Astrocyte (in vitro differentiated cells and primary cell): ENCODE data around the gene ZNF653. TPM values are rescaled to one million over a fixed set of nuclear protein-coding genes. Genes with fewer than 3 reads are reported as not detected.
A peak's percentile ranks its signal among the peaks of the same experiment; 100 is the strongest.
"Not testable (repeated sequence)": the region's sequence is repeated elsewhere in the genome, so short reads cannot be mapped to it uniquely, and the experiment has no call there.

Experiments
- DNase-seq: peaks from one replicate; pipeline ENCODE4 v3.0.0-alpha.2; 2010; ENCODE audit warnings: low read depth
- FAIRE-seq: peaks from 2 replicates; lab custom pipeline; 2011; peaks lifted over from hg19 to GRCh38; lab: Jason Lieb, UNC
- H2AFZ ChIP-seq: 2 replicates; pipeline ENCODE4 v1.6.0; 2012; ENCODE audit warnings: low read depth, low read length, inconsistent platforms
- H3K27ac ChIP-seq: 2 replicates; pipeline ENCODE4 v1.5.1; 2011; ENCODE audit warnings: low read depth, low read length, inconsistent platforms
- H3K27me3 ChIP-seq: 2 replicates; pipeline ENCODE4 v1.6.0; 2011; ENCODE audit warnings: low read length, inconsistent platforms; ENCODE audit not compliant: insufficient read depth
- H3K36me3 ChIP-seq: 2 replicates; pipeline ENCODE4 v1.5.1; 2011; ENCODE audit warnings: low read length, inconsistent platforms; ENCODE audit not compliant: insufficient read depth
- H3K4me1 ChIP-seq: 2 replicates; pipeline ENCODE4 v1.5.1; 2011; ENCODE audit warnings: low read length, inconsistent platforms; ENCODE audit not compliant: insufficient read depth
- H3K4me2 ChIP-seq: 2 replicates; pipeline ENCODE4 v1.6.0; 2012; ENCODE audit warnings: low read length, inconsistent platforms
- H3K4me3 ChIP-seq: 2 replicates; pipeline ENCODE4 v1.5.1; 2011; ENCODE audit warnings: low read depth, mild to moderate bottlenecking, low read length, inconsistent platforms; ENCODE audit not compliant: insufficient read depth
- H3K79me2 ChIP-seq: 2 replicates; pipeline ENCODE4 v1.6.0; 2012; ENCODE audit warnings: mild to moderate bottlenecking, low read length, inconsistent platforms; ENCODE audit not compliant: insufficient read depth
- H3K9ac ChIP-seq: 2 replicates; pipeline ENCODE4 v1.6.0; 2012; ENCODE audit warnings: mild to moderate bottlenecking, low read length, inconsistent platforms
- H3K9me3 ChIP-seq: 2 replicates; pipeline ENCODE4 v1.5.1; 2012; ENCODE audit warnings: low read depth, mild to moderate bottlenecking, low read length, inconsistent platforms; ENCODE audit not compliant: insufficient read depth
- H4K20me1 ChIP-seq: 2 replicates; pipeline ENCODE4 v1.6.0; 2012; ENCODE audit warnings: low read length, inconsistent platforms; ENCODE audit not compliant: insufficient read depth
- H3K27ac Mint-ChIP-seq: one replicate; pipeline ENCODE4 v1.8.0; 2021; ENCODE audit warnings: mild to moderate bottlenecking, mixed read lengths; ENCODE audit not compliant: unreplicated experiment
- H3K27me3 Mint-ChIP-seq: one replicate; pipeline ENCODE4 v1.8.0; 2021; ENCODE audit warnings: low read depth, mixed read lengths; ENCODE audit not compliant: unreplicated experiment
- H3K36me3 Mint-ChIP-seq: one replicate; pipeline ENCODE4 v1.8.0; 2021; ENCODE audit warnings: low read depth, mixed read lengths; ENCODE audit not compliant: unreplicated experiment
- H3K4me1 Mint-ChIP-seq: one replicate; pipeline ENCODE4 v1.8.0; 2021; ENCODE audit warnings: low read depth, mixed read lengths; ENCODE audit not compliant: unreplicated experiment
- H3K4me3 Mint-ChIP-seq: one replicate; pipeline ENCODE4 v1.8.0; 2021; ENCODE audit warnings: mild to moderate bottlenecking, moderate library complexity, mixed read lengths; ENCODE audit not compliant: unreplicated experiment
- H3K9me3 Mint-ChIP-seq: one replicate; pipeline ENCODE4 v1.8.0; 2021; ENCODE audit warnings: mild to moderate bottlenecking, mixed read lengths; ENCODE audit not compliant: unreplicated experiment
- EZH2 ChIP-seq: IDR thresholded peaks from 2 replicates; pipeline ENCODE4 v1.6.1; 2012; ENCODE audit warnings: mild to moderate bottlenecking, low read length, inconsistent platforms; ENCODE audit not compliant: insufficient read depth
- microRNA-seq: library from miRNA; unstranded; fragments of <30 nt; microRNA quantifications from one replicate; pipeline ENCODE4 v1.2.0, GENCODE V29; 2020
- total RNA-seq: library from RNA; stranded (reverse); gene quantifications from 2 replicates; pipeline ENCODE4 v1.2.1, GENCODE V29; 2021
- TF ChIP-seq, protein P1 (sequence below): IDR thresholded peaks from 2 replicates; pipeline ENCODE4 v1.5.1; 2011; ENCODE audit warnings: low read depth, mild to moderate bottlenecking, inconsistent platforms, low read length, moderate library complexity; ENCODE audit not compliant: insufficient read depth

Gene ZNF653
- total RNA-seq, 1 donor from 2014 or later: 7.6 TPM

DNA sequence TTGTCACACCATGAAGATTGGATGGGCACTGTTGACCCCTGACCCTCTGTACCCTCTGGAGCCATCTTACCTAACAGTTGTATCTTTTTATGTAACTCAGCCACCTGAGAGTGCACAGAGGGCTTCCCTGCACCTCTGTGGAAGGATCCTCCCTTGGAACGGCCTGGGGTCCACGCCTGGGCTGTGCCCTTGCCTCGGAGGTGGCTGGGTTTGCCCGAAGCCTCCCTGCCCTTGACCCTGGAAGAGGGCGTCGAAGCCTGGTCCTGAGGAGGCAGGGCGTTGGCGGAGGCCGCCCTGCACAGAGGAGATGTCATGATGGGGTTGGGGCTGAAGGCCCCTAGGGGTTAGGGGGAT, 71.0 kb downstream of the ZNF653 start:
- TF ChIP-seq, protein P1, sequence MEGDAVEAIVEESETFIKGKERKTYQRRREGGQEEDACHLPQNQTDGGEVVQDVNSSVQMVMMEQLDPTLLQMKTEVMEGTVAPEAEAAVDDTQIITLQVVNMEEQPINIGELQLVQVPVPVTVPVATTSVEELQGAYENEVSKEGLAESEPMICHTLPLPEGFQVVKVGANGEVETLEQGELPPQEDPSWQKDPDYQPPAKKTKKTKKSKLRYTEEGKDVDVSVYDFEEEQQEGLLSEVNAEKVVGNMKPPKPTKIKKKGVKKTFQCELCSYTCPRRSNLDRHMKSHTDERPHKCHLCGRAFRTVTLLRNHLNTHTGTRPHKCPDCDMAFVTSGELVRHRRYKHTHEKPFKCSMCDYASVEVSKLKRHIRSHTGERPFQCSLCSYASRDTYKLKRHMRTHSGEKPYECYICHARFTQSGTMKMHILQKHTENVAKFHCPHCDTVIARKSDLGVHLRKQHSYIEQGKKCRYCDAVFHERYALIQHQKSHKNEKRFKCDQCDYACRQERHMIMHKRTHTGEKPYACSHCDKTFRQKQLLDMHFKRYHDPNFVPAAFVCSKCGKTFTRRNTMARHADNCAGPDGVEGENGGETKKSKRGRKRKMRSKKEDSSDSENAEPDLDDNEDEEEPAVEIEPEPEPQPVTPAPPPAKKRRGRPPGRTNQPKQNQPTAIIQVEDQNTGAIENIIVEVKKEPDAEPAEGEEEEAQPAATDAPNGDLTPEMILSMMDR: no peak
- no peak for TF ChIP-seq EZH2
- H3K4me1 ChIP-seq: peaks cover 14% of the 10 kb centered on the region
- H3K9me3 ChIP-seq: no peaks in the 10 kb centered on the region
- H3K9ac ChIP-seq: peak overlapping the region; percentile 71
- H3K36me3 ChIP-seq: peaks cover 9% of the 10 kb centered on the region
- peaks cover 20% of the 10 kb centered on the region for H3K79me2 ChIP-seq
- Mint-ChIP-seq H3K9me3 (no peaks in the 10 kb centered on the region), H3K4me3 (peak overlapping the region; percentile 100), H3K27me3 (peaks cover 2% of the 10 kb centered on the region), H3K27ac (peak overlapping the region; percentile 99), H3K36me3 (peaks cover 4% of the 10 kb centered on the region), H3K4me1 (peaks cover 3% of the 10 kb centered on the region)
- peak overlapping the region; percentile 26 for H3K27ac ChIP-seq
- H3K27me3 ChIP-seq: no peaks in the 10 kb centered on the region
- H2AFZ ChIP-seq: peak overlapping the region; percentile 99
- H3K4me3 ChIP-seq: peak overlapping the region; percentile 59
- H3K4me2 ChIP-seq: peak overlapping the region; percentile 94
- H4K20me1 ChIP-seq: peaks cover 13% of the 10 kb centered on the region
- FAIRE-seq: no peak
- DNase-seq: no peak

DNA sequence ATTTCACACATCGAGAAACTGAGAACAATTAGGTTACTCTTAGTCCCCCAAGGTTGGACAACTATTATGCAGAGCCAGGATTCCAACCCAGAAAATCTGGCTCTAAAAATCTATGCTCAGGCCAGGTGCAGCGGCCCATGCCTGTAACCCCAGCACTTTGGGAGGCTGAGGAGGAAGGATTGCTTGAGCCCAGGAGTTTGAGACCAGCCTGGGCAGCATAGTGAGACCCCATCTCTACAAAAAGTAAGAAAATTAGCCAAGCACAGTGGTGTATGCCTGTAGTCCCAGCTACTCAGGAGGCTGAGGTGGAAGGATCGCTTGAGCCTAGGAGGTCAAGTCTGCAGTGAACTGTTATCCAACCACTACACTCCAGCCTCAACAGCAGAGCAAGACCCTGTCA, 72.1 kb downstream of the ZNF653 start:
- H3K79me2 ChIP-seq: peaks cover 20% of the 10 kb centered on the region
- peaks cover 14% of the 10 kb centered on the region for H3K4me1 ChIP-seq
- H3K27ac ChIP-seq, H2AFZ ChIP-seq, H3K4me3 ChIP-seq, DNase-seq, FAIRE-seq, H3K4me2 ChIP-seq, H3K9ac ChIP-seq, H3K4me3 Mint-ChIP-seq, H3K9me3 ChIP-seq, H3K36me3 Mint-ChIP-seq, H3K36me3 ChIP-seq, H3K27ac Mint-ChIP-seq, H3K27me3 Mint-ChIP-seq, H3K27me3 ChIP-seq, H3K9me3 Mint-ChIP-seq, H3K4me1 Mint-ChIP-seq: not testable (repeated sequence)
- H4K20me1 ChIP-seq: peaks cover 13% of the 10 kb centered on the region

Small RNA genes lying within 50 kb of the gene (microRNA-seq; reads per million reads assigned to microRNA genes)
- gene MIR7974: not detected

Other genes starting within 250 kb of the ZNF653 start
- gene DOCK6, start 243.3 kb downstream of the ZNF653 start, total RNA-seq: 38.3 and 48.2 TPM in 2 replicates
- not detected in 2 replicates for gene TSPAN16, start 209.7 kb downstream of the ZNF653 start, total RNA-seq
- gene RAB3D, start 166.2 kb downstream of the ZNF653 start, total RNA-seq: 8.0 and 14.4 TPM in 2 replicates
- 45.0 and 46.0 TPM in 2 replicates for gene TMEM205, start 159.6 kb downstream of the ZNF653 start, total RNA-seq
- gene CCDC159, start 159.3 kb downstream of the ZNF653 start, total RNA-seq: 11.8 and 14.8 TPM in 2 replicates
- gene PLPPR2, start 150.4 kb downstream of the ZNF653 start, total RNA-seq: 37.8 and 46.6 TPM in 2 replicates
- gene SWSAP1, start 131.2 kb downstream of the ZNF653 start, total RNA-seq: 1.7 and 1.8 TPM in 2 replicates
- 4.4 and 4.7 TPM in 2 replicates for gene EPOR, start 121.5 kb downstream of the ZNF653 start, total RNA-seq
- gene RGL3, start 86.5 kb downstream of the ZNF653 start, total RNA-seq: 1.3 and 3.6 TPM in 2 replicates
- 0.62 and 0.66 TPM in 2 replicates for gene ODAD3, start 70.7 kb downstream of the ZNF653 start, total RNA-seq
- gene PRKCSH, start 70.2 kb downstream of the ZNF653 start, total RNA-seq: 405 and 431 TPM in 2 replicates
- gene ELAVL3, start 24.8 kb downstream of the ZNF653 start, total RNA-seq: not detected in 2 replicates
- gene ECSIT, start 23.3 kb upstream of the ZNF653 start, total RNA-seq: 17.8 and 21.9 TPM in 2 replicates
- 201 and 236 TPM in 2 replicates for gene CNN1, start 33.0 kb upstream of the ZNF653 start, total RNA-seq
- gene ELOF1, start 53.4 kb upstream of the ZNF653 start, total RNA-seq: 75.7 and 78.8 TPM in 2 replicates
- not detected in 2 replicates for gene ACP5, start 71.8 kb upstream of the ZNF653 start, total RNA-seq
- 20.4 and 20.5 TPM in 2 replicates for gene ZNF627, start 91.6 kb upstream of the ZNF653 start, total RNA-seq
- 2.2 and 5.4 TPM in 2 replicates for gene ZNF823, start 233.1 kb upstream of the ZNF653 start, total RNA-seq